ENCODE measurements around the gene PDHX.

GRCh38 chr11:34994854-34995253, 78.4 kb downstream of the PDHX start:
- TF ChIP-seq GLIS3 (CRISPR knock-in tag; IDR thresholded peaks at IDR 0.05) (no peak), ZFP30 (CRISPR knock-in tag; IDR thresholded peaks at IDR 0.05) (no peak), ZNF565 (CRISPR knock-in tag; conservative IDR thresholded peaks at IDR 0.05; ENCODE audit: low read depth) (no peak)
